Mucosa of stomach (tissue), 1 donor: ENCODE data around the gene PTPRR.

ENCODE experiments used
- H3K27me3 ChIP-seq: one replicate; pipeline ENCODE4 v1.7.0; 2013; ENCODE audit warnings: mild to moderate bottlenecking, low read length; ENCODE audit not compliant: control insufficient read depth, insufficient read depth
- H3K36me3 ChIP-seq: one replicate; pipeline ENCODE4 v1.7.0; 2013; ENCODE audit warnings: low read length; ENCODE audit not compliant: control insufficient read depth, insufficient read depth
- H3K4me1 ChIP-seq: one replicate; pipeline ENCODE4 v1.7.0; 2013; ENCODE audit warnings: mild to moderate bottlenecking, low read length; ENCODE audit not compliant: control insufficient read depth, insufficient read depth
- H3K4me3 ChIP-seq: one replicate; pipeline ENCODE4 v1.7.0; 2013; ENCODE audit warnings: low read length
- H3K9ac ChIP-seq: one replicate; pipeline ENCODE4 v1.7.0; 2013; ENCODE audit warnings: mild to moderate bottlenecking, low read length, moderate library complexity
- H3K9me3 ChIP-seq: one replicate; pipeline ENCODE4 v1.7.0; 2013; ENCODE audit warnings: mild to moderate bottlenecking, low read length, moderate library complexity; ENCODE audit not compliant: control insufficient read depth
- donor health status: Pancreatic carcinoma.

The PTPRR gene

DNA sequence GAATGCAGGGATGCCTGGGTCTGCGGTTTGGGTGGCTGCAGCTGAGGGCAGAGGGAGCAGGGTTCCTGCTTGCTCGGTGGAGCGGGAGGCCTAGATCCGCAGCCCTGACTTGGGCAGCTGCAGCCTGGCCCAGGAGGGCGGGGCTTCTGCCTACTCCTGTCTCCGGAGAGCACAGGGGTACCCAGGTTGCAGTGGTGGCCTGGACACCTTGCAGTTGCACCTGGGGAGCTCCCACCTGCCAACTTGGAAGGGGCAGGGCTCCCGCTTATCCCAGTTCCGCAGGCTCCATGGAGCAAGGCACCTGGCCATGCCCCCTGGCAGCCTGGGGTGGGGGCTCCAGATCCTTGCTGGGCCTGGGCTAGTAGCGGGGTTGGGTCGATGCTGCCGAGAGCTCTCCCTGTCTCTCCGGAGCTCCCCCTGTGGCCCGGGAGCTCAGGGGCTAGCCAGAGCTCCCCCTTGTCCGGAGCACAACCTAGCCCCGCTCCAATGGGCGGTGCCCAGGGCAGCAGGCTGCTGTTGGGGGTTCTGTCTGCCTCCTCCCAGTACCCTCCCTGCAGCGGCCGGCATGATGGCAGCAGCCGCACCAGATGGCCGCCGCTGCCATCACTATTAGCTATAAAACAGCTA is 136.4 kb downstream of the PTPRR start:
- Histone ChIP-seq H3K9me3 (no peaks in the 10 kb centered on the region), H3K4me3 (no peak overlapping the region), H3K27me3 (no peaks in the 10 kb centered on the region), H3K36me3 (no peaks in the 10 kb centered on the region), H3K9ac (no peak overlapping the region), H3K4me1 (no peaks in the 10 kb centered on the region)

DNA sequence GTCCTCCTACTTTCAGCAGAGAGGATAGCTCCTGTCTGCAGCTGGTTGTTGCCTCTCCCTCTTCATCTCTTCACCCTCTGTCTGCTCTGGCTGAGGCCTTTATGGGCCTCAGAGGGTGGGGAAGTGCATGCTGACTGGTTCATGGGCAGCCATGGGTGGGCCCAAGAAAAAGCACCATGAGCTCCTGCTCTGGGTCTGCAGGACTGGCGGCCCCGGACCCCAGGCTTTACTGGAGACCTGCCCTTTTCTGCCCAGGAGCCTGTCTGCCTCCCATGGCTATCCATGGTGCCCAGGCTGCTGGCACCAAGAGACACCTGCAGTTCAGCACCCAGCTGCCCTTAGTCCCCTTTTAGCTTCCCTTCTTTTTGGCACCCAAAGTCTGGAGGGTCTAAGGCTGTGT is 137.1 kb downstream of the PTPRR start:
- no peaks in the 10 kb centered on the region for H3K36me3 ChIP-seq
- no peaks in the 10 kb centered on the region for H3K27me3 ChIP-seq
- H3K9me3 ChIP-seq = no peaks in the 10 kb centered on the region
- H3K4me1 ChIP-seq = no peaks in the 10 kb centered on the region
- H3K9ac ChIP-seq = no peak overlapping the region
- H3K4me3 ChIP-seq = no peak overlapping the region

DNA sequence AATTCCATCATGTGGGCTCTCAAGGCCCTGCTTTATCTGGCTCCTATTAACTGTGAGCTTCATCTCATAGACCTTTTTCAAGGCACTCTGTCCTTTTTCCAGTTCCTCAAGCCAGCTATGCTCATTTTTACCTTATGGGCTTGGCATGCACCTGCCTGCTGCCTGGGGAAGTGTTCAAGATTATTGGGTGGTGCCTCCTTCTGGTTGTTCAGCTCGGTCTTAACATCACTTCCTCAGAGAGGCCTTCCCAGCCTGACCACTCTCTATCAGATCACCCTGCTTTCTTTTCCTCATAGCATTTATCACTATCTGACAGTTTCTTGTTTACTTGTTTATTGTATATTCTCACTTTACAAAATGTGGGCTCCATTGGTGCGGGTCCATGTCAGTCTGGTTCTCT is 141.3 kb downstream of the PTPRR start:
- Histone ChIP-seq H3K4me3 (no peak overlapping the region), H3K9me3 (no peaks in the 10 kb centered on the region), H3K4me1 (no peaks in the 10 kb centered on the region), H3K9ac (no peak overlapping the region), H3K36me3 (no peaks in the 10 kb centered on the region), H3K27me3 (no peaks in the 10 kb centered on the region)

DNA sequence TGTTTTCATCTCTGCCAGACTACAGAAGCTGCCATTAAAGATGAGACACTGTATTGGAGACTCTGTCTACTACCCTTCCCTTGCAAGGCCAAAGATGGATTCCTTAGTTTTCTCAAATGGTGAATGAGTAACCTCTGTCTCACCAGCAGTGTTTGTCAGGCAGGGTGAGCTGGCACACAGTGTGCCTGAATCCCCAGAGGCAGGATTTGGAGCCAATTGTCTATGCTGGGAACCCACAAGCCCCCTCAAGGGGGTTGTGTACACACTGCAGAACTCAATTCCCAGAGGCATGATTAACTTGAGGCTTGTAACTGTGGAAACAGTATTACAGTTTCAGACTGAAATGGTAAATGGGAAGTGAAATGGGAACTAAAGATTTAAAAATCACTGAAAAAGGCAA is 146.5 kb downstream of the PTPRR start:
- Histone ChIP-seq H3K9me3 (no peaks in the 10 kb centered on the region), H3K4me3 (no peak overlapping the region), H3K27me3 (no peaks in the 10 kb centered on the region), H3K4me1 (no peaks in the 10 kb centered on the region), H3K9ac (no peak overlapping the region), H3K36me3 (no peaks in the 10 kb centered on the region)

DNA sequence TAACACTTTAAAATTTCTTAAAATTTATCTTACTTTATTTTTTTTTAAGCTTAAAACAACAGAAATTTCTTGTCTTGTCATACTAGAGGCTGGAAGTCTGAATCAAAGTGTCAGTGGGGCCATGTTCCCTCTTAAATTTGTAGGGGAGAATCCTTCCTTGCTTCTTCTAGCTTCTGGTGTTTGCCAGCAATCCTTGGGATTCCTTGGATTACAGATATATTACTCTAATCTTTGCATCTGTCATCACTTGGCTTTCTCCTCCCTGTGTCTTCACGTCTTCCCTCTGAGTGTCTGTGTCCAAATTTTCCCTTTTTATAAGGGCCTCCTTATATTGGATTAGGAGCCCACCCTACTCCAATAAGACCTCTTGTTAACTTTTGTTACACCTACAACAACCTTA is 147.7 kb downstream of the PTPRR start:
- Histone ChIP-seq H3K4me3 (no peak overlapping the region), H3K27me3 (no peaks in the 10 kb centered on the region), H3K9me3 (no peaks in the 10 kb centered on the region), H3K9ac (no peak overlapping the region), H3K36me3 (no peaks in the 10 kb centered on the region), H3K4me1 (no peaks in the 10 kb centered on the region)

DNA sequence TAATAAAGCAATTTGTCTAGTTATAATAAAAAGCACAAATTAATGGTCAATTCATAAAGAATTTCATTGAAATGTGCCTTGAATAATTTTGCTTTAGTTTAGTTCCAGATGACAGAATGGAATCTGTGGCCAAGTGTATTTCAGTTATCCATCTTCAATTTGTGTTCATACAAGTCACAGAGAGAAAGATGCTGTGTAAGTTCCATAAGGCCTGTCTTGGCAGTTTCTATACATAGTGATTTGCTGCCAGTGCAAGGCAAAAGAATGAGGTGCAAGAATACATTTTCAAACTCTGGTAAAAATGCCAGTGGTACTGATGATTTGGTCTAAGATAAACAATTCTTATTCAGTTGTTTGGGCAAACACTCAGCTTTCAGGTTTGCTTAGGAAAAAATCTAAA is 149.0 kb downstream of the PTPRR start:
- no peak overlapping the region for H3K9ac ChIP-seq
- no peaks in the 10 kb centered on the region for H3K36me3 ChIP-seq
- H3K4me3 ChIP-seq = no peak overlapping the region
- H3K9me3 ChIP-seq = no peaks in the 10 kb centered on the region
- no peaks in the 10 kb centered on the region for H3K4me1 ChIP-seq
- no peaks in the 10 kb centered on the region for H3K27me3 ChIP-seq

DNA sequence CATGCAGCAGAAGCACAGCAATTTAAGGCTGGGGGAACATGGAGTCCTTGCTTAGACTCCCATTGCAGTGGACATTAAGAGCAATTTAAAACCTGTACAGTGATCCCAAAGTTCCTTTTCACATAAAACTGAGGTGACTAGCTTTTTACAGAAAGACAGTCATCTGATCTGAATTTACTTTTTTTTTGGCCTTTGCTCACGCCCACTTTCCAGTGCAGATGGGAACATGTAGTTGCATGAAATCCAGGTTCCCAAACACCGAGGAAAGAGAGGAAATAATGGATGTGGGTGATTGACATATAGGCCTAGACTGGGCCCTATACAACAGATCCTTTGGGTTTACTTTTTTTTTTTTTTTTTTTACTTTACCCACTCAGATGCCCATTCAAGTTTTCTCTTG is 156.9 kb downstream of the PTPRR start:
- Histone ChIP-seq H3K9ac (no peak overlapping the region), H3K36me3 (no peaks in the 10 kb centered on the region), H3K4me1 (peaks cover 8% of the 10 kb centered on the region), H3K4me3 (no peak overlapping the region), H3K27me3 (no peaks in the 10 kb centered on the region), H3K9me3 (no peaks in the 10 kb centered on the region)

DNA sequence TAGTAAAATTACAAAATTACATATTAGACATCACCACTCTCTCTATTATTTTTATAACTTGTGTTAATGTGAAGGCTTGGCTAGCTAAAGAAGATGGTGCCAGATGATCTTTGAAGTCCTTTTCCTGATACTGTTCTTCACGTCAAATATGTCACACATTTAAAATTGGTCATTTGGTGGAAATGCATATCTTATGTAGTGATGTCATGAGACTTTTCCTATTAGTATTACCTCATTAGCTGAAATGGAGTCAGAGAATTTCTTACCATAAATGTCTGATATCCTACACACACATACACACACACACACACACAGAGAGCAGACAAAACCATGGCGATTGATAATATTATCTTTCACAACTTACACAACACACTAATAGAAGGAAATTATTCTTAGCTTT is 158.5 kb downstream of the PTPRR start:
- Histone ChIP-seq H3K27me3 (no peaks in the 10 kb centered on the region), H3K9me3 (no peaks in the 10 kb centered on the region), H3K4me1 (peaks cover 8% of the 10 kb centered on the region), H3K4me3 (no peak overlapping the region), H3K9ac (no peak overlapping the region), H3K36me3 (no peaks in the 10 kb centered on the region)

DNA sequence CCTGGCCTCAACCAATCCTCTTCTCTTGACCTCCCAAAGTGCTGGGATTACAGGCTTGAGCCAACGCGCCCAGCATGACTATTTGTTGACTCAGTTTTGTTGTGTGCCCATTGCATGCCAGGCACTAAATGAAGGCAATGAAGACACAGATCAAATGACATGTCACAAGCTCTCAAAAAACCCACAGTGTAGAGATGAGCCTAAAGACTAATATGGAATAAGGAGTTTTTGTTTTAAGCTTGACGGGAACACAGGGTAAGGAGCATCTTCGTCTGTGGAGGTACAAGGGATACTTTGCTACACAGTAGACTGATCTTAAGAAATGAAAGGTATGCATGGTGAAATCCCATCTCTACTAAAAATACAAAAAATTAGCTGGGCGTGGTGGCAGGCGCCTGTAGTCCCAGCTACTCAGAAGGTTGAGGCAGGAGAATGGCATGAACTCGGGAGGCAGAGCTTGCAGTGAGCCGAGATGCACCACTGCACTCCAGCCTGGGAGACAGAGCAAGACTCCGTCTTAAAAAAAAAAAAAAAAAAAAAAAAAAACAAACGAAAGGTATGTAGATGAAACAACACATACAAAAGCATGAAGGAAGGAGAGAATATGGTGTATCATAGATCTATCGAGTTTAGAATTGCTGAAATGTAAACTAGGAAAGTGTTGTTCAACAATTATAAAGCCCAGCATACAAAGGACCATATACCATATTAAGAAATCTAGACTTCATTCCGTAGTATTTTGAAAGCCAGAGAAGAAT is 161.2 kb downstream of the PTPRR start:
- Histone ChIP-seq H3K36me3 (no peaks in the 10 kb centered on the region), H3K4me1 (peaks cover 8% of the 10 kb centered on the region), H3K9me3 (no peaks in the 10 kb centered on the region), H3K9ac (no peak overlapping the region), H3K4me3 (no peak overlapping the region), H3K27me3 (no peaks in the 10 kb centered on the region)

DNA sequence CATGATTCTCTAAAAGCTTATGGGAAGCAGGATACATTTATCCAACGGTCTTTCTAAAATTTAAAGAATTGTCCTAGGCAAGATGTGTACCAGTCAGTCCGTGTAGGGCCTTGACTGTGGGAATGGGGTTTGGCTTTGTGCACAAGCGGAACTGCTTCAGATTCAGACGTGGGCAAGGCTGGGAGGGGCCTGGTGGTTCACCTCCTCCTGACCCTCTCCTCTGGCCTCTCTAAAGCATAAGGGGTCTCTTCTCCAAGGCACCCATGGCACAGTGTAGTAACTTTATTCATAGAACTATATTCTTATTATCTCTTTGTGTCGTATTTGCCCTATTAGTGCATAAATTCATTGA is 162.1 kb downstream of the PTPRR start:
- no peaks in the 10 kb centered on the region for H3K27me3 ChIP-seq
- H3K4me1 ChIP-seq = peaks cover 4% of the 10 kb centered on the region
- H3K4me3 ChIP-seq = no peak overlapping the region
- H3K9ac ChIP-seq = no peak overlapping the region
- no peaks in the 10 kb centered on the region for H3K36me3 ChIP-seq
- no peaks in the 10 kb centered on the region for H3K9me3 ChIP-seq

DNA sequence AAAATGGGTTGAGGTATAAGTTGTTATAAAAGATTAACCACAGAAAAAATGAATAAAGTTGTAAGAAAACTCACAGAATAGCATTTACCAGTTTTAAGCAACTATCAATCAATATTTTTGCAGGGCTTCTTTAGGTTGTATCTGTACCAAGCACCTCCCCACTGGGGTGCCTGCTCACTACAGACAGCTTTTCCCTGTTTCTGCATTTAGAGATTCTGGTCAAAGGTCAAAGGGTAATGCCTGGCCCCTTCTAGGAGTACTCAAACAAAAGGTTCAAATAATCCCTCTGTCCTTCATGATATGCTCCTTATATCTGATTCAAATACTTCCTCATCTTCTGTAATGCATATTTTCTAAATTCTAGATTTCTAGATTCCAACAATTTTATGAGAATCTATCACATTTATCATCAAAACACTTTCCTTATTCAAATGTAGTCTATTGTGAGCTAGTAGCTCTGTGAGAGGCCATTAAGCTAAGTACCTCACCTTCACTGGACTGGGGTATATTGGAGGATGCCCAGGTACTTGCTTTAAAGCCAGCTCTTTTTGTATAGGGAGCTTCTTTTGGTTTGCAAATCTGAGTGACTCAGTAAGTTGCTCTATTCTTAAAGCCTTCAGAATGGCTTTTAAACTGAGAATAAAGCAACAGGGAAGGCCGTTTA is 162.6 kb downstream of the PTPRR start:
- no peaks in the 10 kb centered on the region for H3K4me1 ChIP-seq
- H3K36me3 ChIP-seq = no peaks in the 10 kb centered on the region
- no peak overlapping the region for H3K4me3 ChIP-seq
- no peaks in the 10 kb centered on the region for H3K27me3 ChIP-seq
- H3K9me3 ChIP-seq = no peaks in the 10 kb centered on the region
- no peak overlapping the region for H3K9ac ChIP-seq

DNA sequence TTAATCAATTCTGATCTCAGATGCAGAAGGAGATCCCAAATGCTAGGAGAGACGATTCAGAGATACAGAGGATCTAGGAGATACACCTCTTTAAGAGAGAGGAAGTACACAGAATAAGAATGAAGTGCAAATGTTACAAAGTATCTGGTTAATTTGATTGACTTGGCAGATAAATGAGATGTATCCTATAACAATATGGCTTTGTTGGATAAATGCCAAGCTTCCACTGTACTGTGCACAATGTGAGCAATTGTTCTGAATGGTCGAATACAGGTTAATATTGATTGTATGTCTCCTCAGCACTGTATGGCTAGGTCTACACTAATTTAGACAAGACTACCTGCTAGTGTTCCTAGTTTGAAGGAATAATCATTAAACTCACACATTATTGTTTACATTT is 163.7 kb downstream of the PTPRR start:
- H3K36me3 ChIP-seq = no peaks in the 10 kb centered on the region
- H3K9ac ChIP-seq = no peak overlapping the region
- H3K9me3 ChIP-seq = no peaks in the 10 kb centered on the region
- H3K4me1 ChIP-seq = no peaks in the 10 kb centered on the region
- no peaks in the 10 kb centered on the region for H3K27me3 ChIP-seq
- no peak overlapping the region for H3K4me3 ChIP-seq
